IMR-90 (cell line): ENCODE results near the gene MTCL3.

ENCODE experiments used
- ATAC-seq: fragments of 200-7000 bp; cut with Tn5 transposase; 2 replicates; pipeline ENCODE4 v1.9.1; 2020; ENCODE audit warnings: low read depth, mild to moderate bottlenecking, moderate library complexity
- BruUV-seq: library from RNA; stranded (reverse); fragments of 400-500 nt; replicated peaks from 2 replicates; lab custom pipeline; 2021; lab: Mats Ljungman, UMichigan
- CTCF ChIA-PET: fragments of 300-600 bp; formaldehyde crosslinking; extraction: SDS; loops from one replicate; lab custom pipeline; 2021; ENCODE audit warnings: antibody characterized with exemption; lab: Yijun Ruan, JAX
- POLR2A ChIA-PET: fragments of 300-600 bp; sonication (Branson Sonifier 250); formaldehyde crosslinking; loops from one replicate; lab custom pipeline; 2022; ENCODE audit warnings: antibody characterized with exemption; ENCODE audit not compliant: unreplicated experiment; lab: Charles Lee
- DNase-seq: peaks from one replicate; pipeline ENCODE4 v3.0.0; 2013
- H2AFZ ChIP-seq: replicated peaks from 2 replicates; pipeline ENCODE3; 2013; ENCODE audit warnings: low read length, mild to moderate bottlenecking; ENCODE audit not compliant: poor library complexity
- H2AK5ac ChIP-seq: 2 replicates; pipeline ENCODE4 v1.6.1; 2013; ENCODE audit warnings: low read depth, low read length, inconsistent platforms
- H2AK9ac ChIP-seq: replicated peaks from 2 replicates; pipeline ENCODE3; 2013; ENCODE audit warnings: mild to moderate bottlenecking, low read depth, low read length, moderate library complexity; ENCODE audit not compliant: poor library complexity
- H2BK120ac ChIP-seq: 2 replicates; pipeline ENCODE4 v1.6.1; 2013; ENCODE audit warnings: low read depth, low read length, inconsistent platforms
- H2BK15ac ChIP-seq: 3 replicates; pipeline ENCODE4 v1.6.1; 2013; ENCODE audit warnings: low read depth, low read length, inconsistent platforms
- H2BK20ac ChIP-seq: 2 replicates; pipeline ENCODE4 v1.6.1; 2013; ENCODE audit warnings: low read depth, mild to moderate bottlenecking, inconsistent platforms, low read length, moderate library complexity
- H2BK5ac ChIP-seq: 2 replicates; pipeline ENCODE4 v1.6.1; 2013; ENCODE audit warnings: mild to moderate bottlenecking, low read depth, low read length, inconsistent platforms; ENCODE audit not compliant: poor library complexity, severe bottlenecking
- H3K14ac ChIP-seq: replicated peaks from 2 replicates; pipeline ENCODE4 v1.6.1; 2013; ENCODE audit warnings: low read depth, low read length, inconsistent platforms
- H3K18ac ChIP-seq: 2 replicates; pipeline ENCODE4 v1.6.1; 2013; ENCODE audit warnings: low read depth, low read length, control low read depth
- H3K23ac ChIP-seq: 2 replicates; pipeline ENCODE4 v1.6.1; 2013; ENCODE audit warnings: low read depth, low read length, inconsistent platforms
- H3K27ac ChIP-seq: 2 replicates; pipeline ENCODE4 v1.5.1; 2013; ENCODE audit warnings: mild to moderate bottlenecking, control low read depth, low read length; ENCODE audit not compliant: insufficient read depth
- H3K27me3 ChIP-seq: 2 replicates; pipeline ENCODE4 v1.6.1; 2013; ENCODE audit warnings: low read length; ENCODE audit not compliant: control insufficient read depth, insufficient read depth
- H3K36me3 ChIP-seq: 2 replicates; pipeline ENCODE4 v1.6.1; 2013; ENCODE audit warnings: low read length, mixed read lengths; ENCODE audit not compliant: control insufficient read depth, insufficient read depth
- H3K4ac ChIP-seq: 2 replicates; pipeline ENCODE4 v1.6.1; 2013; ENCODE audit warnings: low read depth, low read length, inconsistent platforms
- H3K4me1 ChIP-seq: 2 replicates; pipeline ENCODE4 v1.6.1; 2013; ENCODE audit warnings: low read length, mixed read lengths; ENCODE audit not compliant: control insufficient read depth, insufficient read depth
- H3K4me2 ChIP-seq: 2 replicates; pipeline ENCODE4 v1.6.1; 2013; ENCODE audit warnings: low read depth, mild to moderate bottlenecking, control low read depth, low read length, moderate library complexity
- H3K4me3 ChIP-seq: 2 replicates; pipeline ENCODE4 v1.5.1; 2013; ENCODE audit warnings: low read depth, mild to moderate bottlenecking, control low read depth, low read length, moderate library complexity; ENCODE audit not compliant: insufficient read depth
- H3K56ac ChIP-seq: 2 replicates; pipeline ENCODE4 v1.6.1; 2013; ENCODE audit warnings: low read length, inconsistent platforms; ENCODE audit not compliant: insufficient read depth; ENCODE audit errors: extremely low read depth
- H3K79me1 ChIP-seq, 2 experiments: 2 replicates each; pipeline ENCODE4 v1.6.1; 2013; ENCODE audit warnings: low read length in 2 of 2, inconsistent platforms in 1 of 2, low read depth in 1 of 2
- H3K9ac ChIP-seq: 2 replicates; pipeline ENCODE4 v1.6.1; 2013; ENCODE audit warnings: low read depth, low read length, control low read depth
- H3K9me1 ChIP-seq: 2 replicates; pipeline ENCODE4 v1.6.1; 2013; ENCODE audit warnings: low read length, inconsistent platforms; ENCODE audit not compliant: insufficient read depth
- H3K9me3 ChIP-seq: 2 replicates; pipeline ENCODE4 v1.6.1; 2013; ENCODE audit warnings: low read length; ENCODE audit not compliant: control insufficient read depth, insufficient read depth
- H4K20me1 ChIP-seq: 2 replicates; pipeline ENCODE4 v1.6.1; 2013; ENCODE audit warnings: low read length, inconsistent platforms; ENCODE audit not compliant: insufficient read depth
- H4K5ac ChIP-seq: 2 replicates; pipeline ENCODE4 v1.6.1; 2013; ENCODE audit warnings: mild to moderate bottlenecking, low read depth, low read length, control low read depth
- H4K8ac ChIP-seq, 2 experiments: 2 replicates each; pipeline ENCODE4 v1.6.1; 2013; ENCODE audit warnings: low read depth in 2 of 2, low read length in 2 of 2, control low read depth in 1 of 2, inconsistent platforms in 1 of 2
- H4K91ac ChIP-seq: 2 replicates; pipeline ENCODE4 v1.6.1; 2013; ENCODE audit warnings: low read depth, low read length, inconsistent platforms; ENCODE audit not compliant: insufficient read depth
- WGBS, 2 experiments: methylation state at CpG; one replicate each; pipeline versions ENCODE4 v1.1.5 to v1.1.7; 2013; ENCODE audit warnings: missing lambda C conversion rate in 2 of 2; ENCODE audit not compliant: insufficient read length in 1 of 2; ENCODE audit errors: extremely low coverage in 2 of 2; 5-methylcytosine and 5-hydroxymethylcytosine counted together
- dilution Hi-C: fragments of 300-500 bp; cut with HindIII; formaldehyde crosslinking; loops from one replicate; pipeline ENCODE4 v1.14.3; 2018; ENCODE audit warnings: low sequenced_read_pairs; ENCODE audit not compliant: unreplicated experiment
- in situ Hi-C: fragments of 300-500 bp; cut with MboI; formaldehyde crosslinking; loops from 3 replicates; pipeline ENCODE4 v1.14.3; 2019; ENCODE audit warnings: low sequenced_read_pairs, inconsistent platforms, mixed read lengths
- intact Hi-C: fragments of 100-400 bp; cut with micrococcal nuclease; formaldehyde crosslinking; loops from 2 replicates; pipeline ENCODE4 v1.10.0; 2022
- TF ChIP-seq, protein P1 (sequence below): conservative IDR thresholded peaks from 2 replicates; pipeline ENCODE4 v1.5.1; 2012; ENCODE audit warnings: mild to moderate bottlenecking, low read depth, low read length, improper control_type of control experiment
- TF ChIP-seq, protein P2 (sequence below): fragments of 150-350 bp; IDR thresholded peaks from 2 replicates; pipeline ENCODE4 v1.6.1; 2017; ENCODE audit warnings: mild to moderate bottlenecking, antibody characterized with exemption, low read length, low read depth

MTCL3 gene

DNA sequence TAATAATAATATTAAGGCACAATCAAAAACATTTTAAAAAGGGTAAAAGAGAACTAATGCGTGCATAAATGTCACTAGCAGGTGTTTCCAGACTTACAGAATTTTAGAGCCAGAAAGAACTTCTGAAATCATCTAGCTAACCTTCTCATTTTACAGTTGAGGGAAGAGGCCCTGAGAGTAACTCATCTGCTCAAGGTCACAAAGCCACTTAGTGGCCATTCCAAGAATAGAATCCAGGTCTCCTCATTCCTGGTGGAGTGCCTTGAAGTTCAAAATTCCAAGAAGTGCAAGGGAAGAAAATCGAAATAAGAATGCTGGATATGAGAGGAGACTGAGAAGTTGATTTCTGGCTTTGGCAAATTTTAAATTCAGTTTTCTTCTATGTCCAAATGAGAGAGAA, 56.8 kb downstream of the MTCL3 start:
- H3K4me2 ChIP-seq = no peak overlapping the region
- ChIA-PET CTCF (no interaction called here), POLR2A (no interaction called here)
- in situ Hi-C loops = loop anchor here (10.0 kb wide), 1 partner anchor 158 kb away; no protein-coding TSS in a partner anchor
- no peak overlapping the region for H2BK20ac ChIP-seq
- no peak overlapping the region for H3K14ac ChIP-seq
- H3K4ac ChIP-seq = no peak overlapping the region
- H3K23ac ChIP-seq = no peak overlapping the region
- H2AK5ac ChIP-seq = no peak overlapping the region
- TF ChIP-seq, protein P1, sequence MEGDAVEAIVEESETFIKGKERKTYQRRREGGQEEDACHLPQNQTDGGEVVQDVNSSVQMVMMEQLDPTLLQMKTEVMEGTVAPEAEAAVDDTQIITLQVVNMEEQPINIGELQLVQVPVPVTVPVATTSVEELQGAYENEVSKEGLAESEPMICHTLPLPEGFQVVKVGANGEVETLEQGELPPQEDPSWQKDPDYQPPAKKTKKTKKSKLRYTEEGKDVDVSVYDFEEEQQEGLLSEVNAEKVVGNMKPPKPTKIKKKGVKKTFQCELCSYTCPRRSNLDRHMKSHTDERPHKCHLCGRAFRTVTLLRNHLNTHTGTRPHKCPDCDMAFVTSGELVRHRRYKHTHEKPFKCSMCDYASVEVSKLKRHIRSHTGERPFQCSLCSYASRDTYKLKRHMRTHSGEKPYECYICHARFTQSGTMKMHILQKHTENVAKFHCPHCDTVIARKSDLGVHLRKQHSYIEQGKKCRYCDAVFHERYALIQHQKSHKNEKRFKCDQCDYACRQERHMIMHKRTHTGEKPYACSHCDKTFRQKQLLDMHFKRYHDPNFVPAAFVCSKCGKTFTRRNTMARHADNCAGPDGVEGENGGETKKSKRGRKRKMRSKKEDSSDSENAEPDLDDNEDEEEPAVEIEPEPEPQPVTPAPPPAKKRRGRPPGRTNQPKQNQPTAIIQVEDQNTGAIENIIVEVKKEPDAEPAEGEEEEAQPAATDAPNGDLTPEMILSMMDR = 0 out of 2 replicates have a peak, but pooled peaks have one; percentile 5
- TF ChIP-seq, protein P2, sequence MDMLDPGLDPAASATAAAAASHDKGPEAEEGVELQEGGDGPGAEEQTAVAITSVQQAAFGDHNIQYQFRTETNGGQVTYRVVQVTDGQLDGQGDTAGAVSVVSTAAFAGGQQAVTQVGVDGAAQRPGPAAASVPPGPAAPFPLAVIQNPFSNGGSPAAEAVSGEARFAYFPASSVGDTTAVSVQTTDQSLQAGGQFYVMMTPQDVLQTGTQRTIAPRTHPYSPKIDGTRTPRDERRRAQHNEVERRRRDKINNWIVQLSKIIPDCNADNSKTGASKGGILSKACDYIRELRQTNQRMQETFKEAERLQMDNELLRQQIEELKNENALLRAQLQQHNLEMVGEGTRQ = no peak
- H2BK120ac ChIP-seq = no peak overlapping the region
- no peak overlapping the region for H2BK5ac ChIP-seq
- H3K9ac ChIP-seq = no peak overlapping the region
- no peak overlapping the region for H4K91ac ChIP-seq
- H4K8ac ChIP-seq = no peak overlapping the region
- H3K4me1 ChIP-seq = peaks cover 6% of the 10 kb centered on the region
- no peaks in the 10 kb centered on the region for H3K9me3 ChIP-seq
- H2AK9ac ChIP-seq = no peak overlapping the region
- H3K36me3 ChIP-seq = no peaks in the 10 kb centered on the region
- DNase-seq = peak; percentile 10
- H4K5ac ChIP-seq = no peak overlapping the region
- H2BK15ac ChIP-seq = no peak overlapping the region
- BruUV-seq = no TSS peak
- intact Hi-C loops = no loop called here
- no CpG with 5 or more reads among the region's 2 CpGs for WGBS, 2 experiments
- H3K56ac ChIP-seq = no peak overlapping the region
- no peak overlapping the region for H3K4me3 ChIP-seq
- peaks cover 3% of the 10 kb centered on the region; the same call in 1 of the 2 replicates for H4K20me1 ChIP-seq
- dilution Hi-C loops = no loop called here
- no peak for ATAC-seq
- no peak overlapping the region for H3K27ac ChIP-seq
- H3K79me1 ChIP-seq = no peaks in the 10 kb centered on the region
- H3K9me1 ChIP-seq = peaks cover 3% of the 10 kb centered on the region; the same call in 1 of the 2 replicates
- H2AFZ ChIP-seq = no peak overlapping the region
- H3K18ac ChIP-seq = no peak overlapping the region
- no peaks in the 10 kb centered on the region for H3K27me3 ChIP-seq
